Epithelial cell of prostate (primary cell): ENCODE data around the gene CAMSAP1.

Experiments used
- DNase-seq: peaks from one replicate; pipeline ENCODE4 v3.0.0-alpha.2; 2011; ENCODE audit warnings: low read depth, low spot score
- H3K27ac ChIP-seq: fragments of 450-650 bp; 2 replicates; pipeline ENCODE4 v1.5.1; 2017; ENCODE audit warnings: mild to moderate bottlenecking

The CAMSAP1 gene

DNA sequence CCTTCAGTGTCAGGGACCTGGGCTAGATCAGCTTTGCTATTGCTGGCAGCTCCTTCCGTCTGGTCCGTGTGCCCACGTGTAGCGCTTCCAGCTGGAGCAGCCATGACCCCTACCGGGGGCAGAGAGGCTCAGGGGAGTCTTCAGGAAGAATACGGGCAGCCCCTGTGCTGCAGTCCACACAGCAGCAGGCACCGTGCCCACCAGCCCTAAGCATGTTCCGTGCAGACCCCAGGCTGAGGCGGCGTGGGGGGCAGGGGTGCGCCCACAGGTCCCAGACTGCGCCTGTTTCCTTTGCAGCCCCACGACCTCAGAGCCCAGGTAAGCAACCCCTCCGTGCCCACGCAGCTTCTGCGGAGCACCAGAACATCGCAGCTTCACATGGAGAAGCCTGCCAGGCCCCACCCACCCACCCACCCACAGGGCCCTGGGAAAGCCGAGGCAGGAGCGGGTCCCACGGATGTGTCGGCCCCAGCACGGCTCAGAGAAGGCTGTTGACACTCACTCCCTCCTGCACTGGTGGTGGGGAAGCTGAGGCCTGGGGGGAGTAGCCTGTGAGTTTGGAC is 122.3 kb downstream of the CAMSAP1 start:
- DNase-seq: no peak

DNA sequence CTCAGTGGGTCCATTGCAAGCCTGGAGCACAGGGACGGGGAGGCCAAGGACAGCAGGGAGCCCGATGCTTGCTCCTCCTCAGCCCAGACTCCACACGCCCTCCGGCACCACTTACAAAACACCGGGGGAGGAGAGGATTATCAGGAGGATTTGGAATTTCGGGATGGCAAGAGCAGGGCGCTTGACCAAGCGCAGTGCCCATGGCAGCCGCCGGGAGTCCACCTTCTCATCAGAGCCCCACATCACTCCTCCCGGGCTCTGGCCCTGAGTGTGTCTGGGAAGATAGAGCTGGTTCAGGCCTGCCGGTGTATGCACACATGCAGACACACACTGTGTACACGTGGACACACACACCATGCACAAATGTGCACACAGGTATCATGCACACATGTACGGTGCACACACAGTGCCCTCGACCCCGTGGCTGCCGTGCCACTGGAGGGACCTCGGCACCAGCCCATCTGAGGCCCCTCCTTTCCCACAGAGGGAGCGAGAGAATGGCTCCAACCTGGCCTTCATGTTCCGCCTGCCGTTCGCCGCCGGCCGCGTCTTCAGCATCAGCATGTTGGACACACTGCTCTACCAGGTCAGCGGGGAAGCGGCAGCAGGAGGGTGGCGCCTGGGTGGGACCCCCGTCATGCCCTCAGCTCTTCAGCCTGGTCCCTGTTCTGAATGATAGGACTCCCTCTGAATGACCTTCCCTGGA is 123.7 kb downstream of the CAMSAP1 start:
- no peak overlapping the region for H3K27ac ChIP-seq
- DNase-seq: no peak

More for the DNA sequence above, 122.3 kb downstream of the CAMSAP1 start:
- H3K27ac ChIP-seq: no peak overlapping the region

DNA sequence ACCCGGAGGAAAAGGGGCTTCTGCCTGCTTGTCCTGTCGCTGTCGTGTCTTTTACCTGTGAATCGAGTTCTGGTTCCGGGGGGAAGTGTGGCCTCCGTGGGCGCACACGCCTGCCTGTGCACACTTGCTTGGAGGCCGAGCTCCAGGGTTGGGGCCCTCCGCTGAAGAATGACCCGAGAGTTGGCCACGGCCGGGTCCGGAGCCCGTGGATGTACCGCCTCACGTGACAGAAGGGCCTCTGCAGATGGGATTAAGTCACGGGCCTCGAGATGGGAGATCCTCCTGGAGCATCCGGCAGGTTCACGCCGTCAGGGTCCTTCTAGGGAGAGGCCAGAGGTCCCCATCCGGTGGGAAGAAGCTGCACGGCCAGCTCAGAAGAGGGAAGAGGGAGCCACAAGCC is 124.4 kb downstream of the CAMSAP1 start:
- no peak for DNase-seq
- no peak overlapping the region for H3K27ac ChIP-seq

DNA sequence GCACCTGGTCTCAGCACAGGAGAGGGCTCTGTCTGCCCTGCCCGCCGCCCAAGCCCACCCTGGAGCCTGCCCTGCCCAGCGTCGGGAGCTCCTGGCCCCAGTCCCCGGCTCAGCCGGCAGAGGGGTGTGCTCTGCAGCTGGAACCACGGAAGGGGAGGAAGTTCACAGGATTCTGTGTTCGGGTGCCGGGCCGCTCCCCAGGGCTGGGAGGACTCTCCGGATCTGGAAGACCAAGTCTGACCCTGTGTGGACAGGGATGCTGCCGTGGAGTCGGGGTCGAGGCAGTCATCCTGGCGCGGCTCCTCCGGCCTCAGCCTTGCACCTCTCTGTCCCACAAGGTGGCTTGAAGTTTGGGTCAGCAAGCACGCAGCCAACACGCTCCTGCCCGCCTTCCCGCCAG is 126.7 kb downstream of the CAMSAP1 start:
- no peak overlapping the region for H3K27ac ChIP-seq
- no peak for DNase-seq

DNA sequence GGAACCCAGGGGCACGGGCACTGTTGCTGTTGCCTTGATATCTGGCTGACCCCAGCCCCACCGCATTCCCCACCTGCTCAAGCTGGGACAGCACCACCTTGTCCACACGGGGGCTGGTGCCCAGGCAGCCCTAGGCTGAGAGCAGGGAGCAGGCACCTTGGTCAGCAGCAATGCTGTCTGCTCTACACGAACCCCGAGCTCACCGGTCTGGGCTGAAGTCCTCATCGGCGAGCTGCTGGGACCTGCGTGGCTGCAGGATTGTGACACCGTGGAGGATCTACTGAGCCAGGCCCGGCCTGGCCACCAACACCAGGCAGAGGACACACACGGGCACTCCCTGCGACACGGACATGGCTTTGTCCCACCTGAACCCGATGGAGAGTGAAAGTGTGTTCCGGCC is 127.3 kb downstream of the CAMSAP1 start:
- no peak overlapping the region for H3K27ac ChIP-seq
- no peak for DNase-seq

DNA sequence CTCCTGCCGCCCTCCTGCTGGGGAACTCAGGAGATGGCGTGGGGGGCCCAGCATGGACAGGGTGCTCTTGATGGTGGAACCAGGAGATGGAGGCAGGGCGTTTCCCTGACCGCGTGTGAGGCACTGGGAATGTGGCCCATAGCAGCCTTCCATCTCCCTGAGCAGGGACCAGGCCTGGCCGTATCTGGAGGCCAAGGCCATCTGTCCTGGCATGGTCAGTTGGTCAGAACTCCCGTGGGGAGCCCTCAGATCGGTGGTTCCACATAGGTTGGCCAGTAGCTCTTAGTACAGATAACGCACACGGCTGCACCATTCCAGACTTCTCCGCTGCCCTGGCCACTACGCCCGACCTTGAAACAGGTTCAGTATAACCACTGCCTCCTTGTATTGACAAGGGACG is 127.8 kb downstream of the CAMSAP1 start:
- no peak for DNase-seq
- H3K27ac ChIP-seq: no peak overlapping the region

DNA sequence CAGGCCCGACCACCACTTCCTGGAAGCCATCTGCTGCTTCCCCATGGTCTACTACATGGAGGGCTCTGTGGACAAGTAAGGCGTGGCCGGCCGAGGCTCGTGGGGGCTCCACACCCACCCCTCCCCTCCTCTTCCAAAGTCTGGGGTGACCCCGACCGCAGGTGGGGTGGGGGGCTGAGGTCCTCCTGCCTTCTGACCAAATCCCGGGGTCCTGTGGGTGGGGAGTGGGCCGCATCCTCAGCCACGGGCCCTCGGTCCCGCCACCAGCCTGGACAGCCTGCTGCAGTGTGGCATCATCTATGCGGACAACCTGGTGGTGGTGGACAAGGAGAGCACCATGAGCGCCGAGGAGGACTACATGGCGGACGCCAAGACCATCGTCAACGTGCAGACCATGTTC is 128.9 kb downstream of the CAMSAP1 start:
- DNase-seq: no peak
- H3K27ac ChIP-seq: no peak overlapping the region

DNA sequence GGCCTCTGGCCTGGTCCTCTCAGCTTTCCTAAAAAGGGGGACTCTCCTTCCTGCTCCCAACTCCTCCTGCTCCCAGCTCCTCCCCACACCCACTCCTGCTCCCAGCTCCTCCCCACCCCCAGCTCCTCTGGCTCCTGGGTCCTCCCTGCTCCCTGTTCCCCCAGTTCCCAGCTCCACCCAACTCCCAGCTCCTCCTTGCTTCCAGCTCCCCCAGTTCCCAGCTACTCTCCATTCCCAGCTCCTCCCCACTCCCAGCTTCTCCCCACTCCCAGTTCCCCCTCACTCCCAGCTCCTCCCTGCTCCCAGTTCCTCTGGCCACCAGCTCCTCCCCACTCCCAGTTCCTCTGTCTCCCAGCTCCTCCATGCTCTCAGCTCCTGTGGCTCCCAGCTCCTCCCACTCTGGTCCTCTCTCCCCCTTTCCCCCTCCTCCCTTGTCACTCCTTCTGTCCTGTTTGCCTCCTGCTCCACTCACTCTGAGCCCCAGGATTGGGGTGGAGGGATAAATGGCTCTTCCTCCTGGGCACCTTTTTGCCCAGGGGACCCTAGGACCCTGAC is 129.6 kb downstream of the CAMSAP1 start:
- no peak for DNase-seq
- no peak overlapping the region for H3K27ac ChIP-seq

DNA sequence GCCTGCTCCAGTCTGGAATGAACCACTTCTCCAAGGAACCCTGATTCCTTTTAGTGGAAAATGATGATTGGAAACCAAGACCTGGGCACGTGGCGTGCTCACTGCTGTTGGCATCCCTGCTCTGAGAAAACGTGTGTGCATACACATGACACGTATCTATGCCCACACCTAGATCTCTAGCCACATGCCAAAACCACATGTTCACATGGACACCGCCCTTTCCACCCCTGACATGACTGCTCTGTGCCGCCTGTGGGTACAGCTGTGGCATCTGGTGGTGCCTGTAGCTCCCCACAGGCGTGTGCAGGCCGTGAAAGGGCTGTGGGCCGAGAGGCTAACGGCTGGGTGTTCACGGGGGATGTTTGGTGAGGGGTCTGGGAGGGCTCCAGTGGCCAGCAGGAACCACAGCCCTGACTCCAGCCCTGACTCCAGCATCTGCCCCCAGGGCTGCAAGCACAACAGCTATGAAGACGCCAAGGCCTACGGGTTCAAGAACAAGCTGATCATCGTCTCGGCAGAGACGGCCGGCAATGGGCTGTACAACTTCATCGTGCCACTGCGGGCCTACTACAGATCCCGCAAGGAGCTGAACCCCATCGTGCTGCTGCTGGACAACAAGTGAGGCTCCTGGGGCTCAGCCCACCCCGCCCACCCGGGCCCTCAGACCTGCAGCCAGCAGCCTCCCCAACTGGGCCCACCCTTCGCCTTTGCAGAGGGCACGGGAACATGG is 130.3 kb downstream of the CAMSAP1 start:
- no peak overlapping the region for H3K27ac ChIP-seq
- DNase-seq: no peak

DNA sequence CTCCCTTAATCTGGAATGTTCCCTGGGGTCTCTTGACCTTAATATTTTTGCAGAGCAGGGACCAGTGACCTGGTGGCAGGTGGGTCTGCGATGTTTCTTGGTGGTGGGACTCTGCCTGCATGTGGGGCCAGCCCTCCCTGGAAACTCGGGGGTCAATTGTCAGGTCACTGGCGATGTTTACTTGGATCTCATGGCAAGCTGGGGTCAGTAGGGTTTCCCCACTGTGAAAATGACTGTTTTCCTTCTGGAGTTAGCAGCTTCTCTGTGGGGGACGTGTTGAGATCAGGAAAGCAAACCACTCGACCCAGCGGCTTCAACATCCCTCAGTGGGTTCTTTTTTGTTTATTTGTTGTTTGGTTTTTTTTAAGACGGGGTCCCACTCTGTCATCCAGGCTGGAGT is 131.4 kb downstream of the CAMSAP1 start:
- no peak overlapping the region for H3K27ac ChIP-seq
- no peak for DNase-seq

DNA sequence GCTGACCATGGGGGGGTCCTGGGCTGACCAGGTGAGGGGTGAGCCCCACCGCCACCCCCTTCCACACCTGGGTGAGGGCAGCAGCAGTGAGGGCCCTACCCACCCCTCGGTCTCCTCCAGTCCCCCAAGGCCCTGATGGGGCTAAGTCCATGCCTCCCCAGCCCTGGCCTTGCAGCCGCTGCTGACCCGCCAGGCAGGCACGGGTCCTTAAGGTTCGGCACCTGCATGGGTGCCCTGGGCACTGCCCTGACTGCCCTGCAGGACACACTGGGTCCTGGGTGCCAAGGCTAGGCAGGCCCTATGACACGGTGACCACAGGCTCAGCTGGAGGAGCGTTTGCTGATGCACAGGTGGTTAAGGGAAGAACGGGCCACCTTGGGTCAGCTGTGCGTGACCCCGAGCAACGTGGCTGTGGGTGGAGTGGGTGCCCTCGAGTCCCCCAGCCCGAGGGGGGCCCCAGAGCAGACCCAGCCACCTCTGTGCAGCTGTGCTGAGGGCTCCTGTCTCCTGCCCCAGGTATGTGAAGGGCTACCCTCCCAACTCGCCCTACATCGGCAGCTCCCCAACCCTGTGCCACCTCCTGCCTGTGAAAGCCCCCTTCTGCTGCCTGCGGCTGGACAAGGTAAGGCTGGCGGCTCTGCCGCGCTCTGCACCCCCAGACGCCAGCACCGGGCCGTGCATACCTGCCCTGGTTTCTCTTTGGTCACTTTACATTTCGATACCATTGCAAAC is 132.4 kb downstream of the CAMSAP1 start:
- no peak for DNase-seq

DNA sequence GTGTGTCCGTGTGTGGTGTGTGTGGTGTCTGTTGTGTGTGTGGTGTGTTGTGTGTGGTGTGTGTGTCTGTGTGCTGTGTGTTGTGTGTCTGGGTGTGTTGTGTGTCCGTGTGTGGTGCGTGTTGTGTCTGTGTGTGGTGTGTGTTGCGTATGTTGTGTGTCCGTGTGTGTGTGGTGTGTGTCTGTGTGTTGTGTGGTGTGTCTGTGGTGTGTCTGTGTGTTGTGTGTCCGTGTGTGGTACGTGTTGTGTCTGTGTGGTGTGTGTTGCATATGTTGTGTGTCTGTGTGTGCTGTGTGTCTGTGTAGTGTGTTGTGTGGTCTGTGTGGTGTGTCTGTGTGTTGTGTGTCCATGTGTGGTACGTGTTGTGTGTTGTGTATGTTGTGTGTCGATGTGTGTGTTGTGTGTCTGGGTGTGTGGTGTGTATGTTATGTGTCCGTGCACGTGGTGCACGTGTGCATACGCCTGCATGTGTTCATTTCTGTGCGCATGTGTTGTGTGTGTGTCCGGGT is 133.1 kb downstream of the CAMSAP1 start:
- no peak overlapping the region for H3K27ac ChIP-seq
- DNase-seq: no peak

More for the DNA sequence above, 132.4 kb downstream of the CAMSAP1 start:
- H3K27ac ChIP-seq: no peak overlapping the region

DNA sequence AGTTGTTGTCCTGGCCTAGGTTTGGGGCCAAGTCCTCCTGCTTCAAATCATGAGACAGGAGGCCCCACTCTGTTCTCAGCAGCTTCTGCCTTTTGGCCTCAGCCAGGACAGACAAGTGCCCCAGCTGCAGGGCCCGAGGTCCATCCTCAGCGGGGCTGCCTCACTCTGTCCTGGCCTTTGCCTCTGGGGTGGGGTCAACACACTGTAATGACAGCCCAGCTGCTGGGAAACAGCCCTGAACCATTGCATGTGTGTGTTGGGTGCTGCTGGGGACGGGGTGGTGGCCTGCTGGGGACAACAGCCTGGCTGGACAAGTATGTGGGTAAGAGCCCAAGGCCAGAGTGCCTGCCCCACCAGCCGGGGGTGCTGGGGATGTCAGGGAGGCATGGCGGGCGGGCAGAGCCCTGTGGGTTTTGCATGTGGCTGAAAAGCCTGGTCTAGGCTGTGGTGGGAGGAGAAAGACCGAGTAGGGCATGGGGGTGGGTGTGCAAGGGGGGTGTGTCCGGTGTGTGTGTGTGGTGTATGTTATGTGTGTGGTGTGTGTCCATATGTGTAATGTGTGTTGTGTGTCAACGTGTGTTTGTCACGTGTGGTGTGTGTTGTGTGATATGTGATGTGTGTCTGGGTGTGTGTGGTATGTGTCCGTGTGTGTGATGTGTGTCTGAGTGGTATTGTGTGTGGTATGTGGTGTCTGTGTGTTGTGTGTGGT is 133.7 kb downstream of the CAMSAP1 start:
- no peak for DNase-seq
- no peak overlapping the region for H3K27ac ChIP-seq

DNA sequence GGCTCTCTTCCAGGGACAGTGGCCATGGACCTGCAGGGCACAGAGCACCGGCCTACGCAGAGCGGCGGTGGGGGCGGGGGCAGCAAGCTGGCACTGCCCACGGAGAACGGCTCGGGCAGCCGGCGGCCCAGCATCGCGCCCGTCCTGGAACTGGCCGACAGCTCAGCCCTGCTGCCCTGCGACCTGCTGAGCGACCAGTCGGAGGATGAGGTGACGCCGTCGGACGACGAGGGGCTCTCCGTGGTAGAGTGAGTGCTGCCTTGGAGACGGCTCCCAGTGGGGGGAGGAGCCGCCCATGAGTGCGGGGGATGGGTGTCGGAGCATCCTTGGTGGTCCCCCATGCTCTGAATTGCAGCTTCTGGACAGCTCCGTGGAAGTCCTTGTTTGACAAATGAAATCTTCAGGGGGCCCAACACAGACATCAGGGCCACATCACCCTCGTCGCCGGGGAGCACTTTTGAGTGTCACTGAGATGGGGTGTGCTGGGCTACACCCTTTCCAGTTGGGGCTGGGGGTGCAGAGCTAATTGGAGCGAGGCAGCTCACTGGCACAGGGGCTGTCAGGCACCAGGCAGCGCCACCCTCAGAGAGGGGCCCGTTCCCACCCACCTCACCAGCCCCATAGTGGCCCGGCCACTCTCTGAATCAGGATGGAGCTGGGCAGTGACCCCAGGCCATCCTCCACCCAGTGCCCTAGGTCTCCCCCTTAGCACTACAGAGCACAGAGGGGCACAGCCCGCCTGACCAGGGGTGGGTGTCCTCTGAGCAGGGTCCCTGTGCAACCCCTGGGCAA is 134.4 kb downstream of the CAMSAP1 start:
- H3K27ac ChIP-seq: no peak overlapping the region
- no peak for DNase-seq

DNA sequence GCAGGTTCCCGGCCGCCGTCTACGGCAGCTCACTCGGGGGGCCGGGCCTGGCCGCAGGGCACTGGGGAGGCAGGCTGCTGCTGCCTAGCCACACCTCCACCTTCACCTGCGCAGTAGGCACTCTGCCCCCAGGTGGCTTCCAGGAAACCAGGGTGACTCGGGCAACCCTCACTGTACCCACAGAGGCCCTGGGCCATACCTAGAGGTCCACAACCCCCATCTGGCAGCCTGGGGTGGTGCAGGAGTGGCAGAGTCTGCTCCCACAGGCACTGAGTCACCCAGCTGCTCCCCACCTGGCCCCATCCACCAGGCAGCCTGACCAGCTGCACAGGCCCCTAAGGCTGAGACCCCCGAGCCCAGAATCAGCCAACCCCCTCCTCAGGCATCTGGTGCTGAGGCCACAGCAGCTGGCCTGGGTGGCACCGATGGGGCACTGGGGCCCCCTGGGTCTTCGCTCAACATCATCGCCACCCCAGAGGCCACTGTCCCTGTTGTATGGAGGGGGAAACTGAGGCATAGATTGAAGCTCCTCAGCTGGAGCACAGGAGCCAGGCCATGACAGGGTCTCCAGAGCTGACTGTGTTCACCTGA is 135.2 kb downstream of the CAMSAP1 start:
- DNase-seq: no peak
- H3K27ac ChIP-seq: no peak overlapping the region

DNA sequence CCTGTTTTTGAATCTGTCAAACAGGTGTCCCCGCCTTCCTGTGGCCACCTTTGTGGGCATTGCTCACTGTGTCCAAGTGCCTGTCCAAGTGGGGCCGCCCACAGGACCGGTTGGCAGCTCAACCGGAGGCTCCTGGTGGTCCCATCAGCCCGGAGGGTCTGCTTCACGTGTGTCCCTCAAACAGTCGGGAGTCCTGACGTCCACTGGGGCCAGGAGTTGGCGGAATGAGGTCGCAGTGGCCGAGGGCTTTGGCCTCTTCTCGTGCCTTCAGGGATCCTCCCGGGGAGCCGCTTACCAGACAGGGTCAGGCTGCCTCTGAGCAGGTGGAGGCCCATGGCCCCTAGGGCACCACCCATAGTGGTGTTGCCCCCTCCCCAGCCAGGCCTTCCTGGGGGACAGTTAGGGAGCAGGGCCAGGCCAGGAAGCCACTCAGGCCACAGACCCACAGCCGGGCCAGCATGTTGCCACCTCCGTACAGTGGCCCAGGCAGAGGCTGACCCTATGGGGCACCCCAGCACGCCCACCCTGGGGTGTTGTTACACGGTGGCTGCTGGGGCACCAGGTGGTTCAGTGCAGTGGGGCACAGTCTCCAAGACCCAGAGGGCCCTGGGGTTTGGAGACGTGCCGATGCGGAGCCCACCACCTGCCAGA is 135.8 kb downstream of the CAMSAP1 start:
- DNase-seq: no peak
- no peak overlapping the region for H3K27ac ChIP-seq

DNA sequence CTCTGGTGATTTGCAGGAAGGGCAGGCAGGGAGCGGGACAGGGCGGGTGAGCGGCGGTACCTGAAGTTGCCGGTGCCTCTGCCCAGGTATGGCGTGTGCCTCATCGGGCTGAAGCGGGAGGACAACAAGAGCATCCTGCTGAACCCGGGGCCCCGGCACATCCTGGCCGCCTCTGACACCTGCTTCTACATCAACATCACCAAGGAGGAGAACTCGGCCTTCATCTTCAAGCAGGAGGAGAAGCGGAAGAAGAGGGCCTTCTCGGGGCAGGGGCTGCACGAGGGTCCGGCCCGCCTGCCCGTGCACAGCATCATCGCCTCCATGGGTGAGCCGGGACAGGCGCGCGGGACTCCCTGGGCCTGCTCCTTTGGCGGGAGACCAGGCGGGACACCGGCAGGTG is 136.6 kb downstream of the CAMSAP1 start:
- no peak overlapping the region for H3K27ac ChIP-seq
- DNase-seq: no peak

DNA sequence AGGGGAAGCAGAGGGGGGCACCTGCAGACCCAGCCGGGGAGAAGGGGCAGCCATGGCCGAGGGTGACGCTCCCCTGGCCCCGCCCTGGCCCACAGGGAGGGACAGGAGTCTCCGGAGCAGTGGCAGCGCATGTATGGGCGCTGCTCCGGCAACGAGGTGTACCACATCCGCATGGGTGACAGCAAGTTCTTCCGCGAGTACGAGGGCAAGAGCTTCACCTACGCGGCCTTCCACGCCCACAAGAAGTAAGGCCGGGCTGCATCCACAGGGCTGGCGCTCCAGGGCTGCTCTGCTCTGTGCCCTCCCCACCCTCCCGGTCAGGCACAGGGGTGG is 137.2 kb downstream of the CAMSAP1 start:
- no peak overlapping the region for H3K27ac ChIP-seq
- no peak for DNase-seq
